Astrocyte of the hippocampus (primary cell): ENCODE measurements around the gene IL2RA.

ENCODE experiments used
- DNase-seq: peaks from one replicate; pipeline ENCODE4 v3.0.0; 2011; ENCODE audit warnings: low read depth, low spot score

IL2RA gene

GRCh38 chr10:6038071-6038631, 24.0 kb downstream of the IL2RA start:
- DNase-seq = no peak

- DNase-seq = no peak
These were observed 24.7 kb downstream of the IL2RA start for GRCh38 chr10:6037422-6037821.

- DNase-seq = no peak
These were observed 25.3 kb downstream of the IL2RA start for GRCh38 chr10:6036861-6037321.

GRCh38 chr10:6035931-6036575, 26.1 kb downstream of the IL2RA start:
- DNase-seq = no peak

GRCh38 chr10:6035101-6035834, 26.9 kb downstream of the IL2RA start:
- no peak for DNase-seq

- DNase-seq = no peak
These were observed 27.8 kb downstream of the IL2RA start for GRCh38 chr10:6034371-6034770.

- DNase-seq = peak; percentile 32
These were observed 28.2 kb downstream of the IL2RA start for GRCh38 chr10:6033954-6034353.

- DNase-seq = no peak
These were observed 31.2 kb downstream of the IL2RA start for GRCh38 chr10:6030940-6031339.

GRCh38 chr10:6030217-6030616, 31.9 kb downstream of the IL2RA start:
- no peak for DNase-seq

GRCh38 chr10:6027929-6028328, 34.2 kb downstream of the IL2RA start:
- DNase-seq = no peak

- DNase-seq = no peak
These were observed 36.4 kb downstream of the IL2RA start for GRCh38 chr10:6025683-6026255.

- no peak for DNase-seq
These were observed 37.9 kb downstream of the IL2RA start for GRCh38 chr10:6024334-6024682.

- peak; percentile 16 for DNase-seq
These were observed 38.4 kb downstream of the IL2RA start for GRCh38 chr10:6023661-6024333.

GRCh38 chr10:6022660-6023059, 39.5 kb downstream of the IL2RA start:
- DNase-seq = no peak

GRCh38 chr10:6020826-6021225, 41.3 kb downstream of the IL2RA start:
- no peak for DNase-seq

- no peak for DNase-seq
These were observed 42.4 kb downstream of the IL2RA start for GRCh38 chr10:6019796-6020195.

GRCh38 chr10:6019010-6019782, 43.0 kb downstream of the IL2RA start:
- DNase-seq = no peak

GRCh38 chr10:6018422-6018821, 43.7 kb downstream of the IL2RA start:
- no peak for DNase-seq

GRCh38 chr10:6017781-6018354, 44.3 kb downstream of the IL2RA start:
- no peak for DNase-seq

GRCh38 chr10:6014241-6014761, 47.9 kb downstream of the IL2RA start:
- peak; percentile 62 for DNase-seq
